A549 (cell line): ENCODE data around the gene METTL21C. TPM values are rescaled to one million over a fixed set of nuclear protein-coding genes. Genes with fewer than 3 reads are reported as not detected.

ENCODE experiments used
- ATAC-seq, 2 experiments: fragments of 200-7000 bp in 1 of 2; fragments of >200 bp in 1 of 2; cut with Nextera tagmentation in 1 of 2; cut with Tn5 transposase in 1 of 2; 3 replicates each; pipeline versions ENCODE4 v1.8.0 to v1.9.1; 2018 to 2020; ENCODE audit warnings: mild to moderate bottlenecking in 1 of 2, moderate library complexity in 1 of 2
- CTCF ChIA-PET: fragments of 300-600 bp; sonication (Branson Sonifier 250); formaldehyde crosslinking; extraction: SDS; loops from one replicate; lab custom pipeline; 2021; ENCODE audit warnings: antibody characterized with exemption, inconsistent platforms; lab: Yijun Ruan, JAX
- POLR2A ChIA-PET: fragments of 350-600 bp; formaldehyde crosslinking; extraction: SDS; loops from one replicate; lab custom pipeline; 2021; ENCODE audit warnings: antibody characterized with exemption, inconsistent platforms; lab: Yijun Ruan, JAX
- DNase-seq, 2 experiments: peaks; one replicate each; pipeline versions ENCODE4 v3.0.0 to v3.0.0-alpha.2; 2011 to 2016; ENCODE audit warnings: low read depth in 1 of 2, low spot score in 1 of 2
- FAIRE-seq: peaks from 2 replicates; lab custom pipeline; 2011; peaks lifted over from hg19 to GRCh38; lab: Jason Lieb, UNC
- H3K27ac ChIP-seq, 2 experiments: fragments of >200 bp; sonication (Bioruptor Twin); formaldehyde crosslinking; 3 replicates each; pipeline ENCODE4 v1.5.1; 2016 to 2017
- H3K4me1 ChIP-seq: fragments of >200 bp; sonication (Bioruptor Twin); formaldehyde crosslinking; 3 replicates; pipeline ENCODE4 v1.6.1; 2016
- H3K4me2 ChIP-seq: fragments of >200 bp; sonication (Bioruptor Twin); formaldehyde crosslinking; 3 replicates; pipeline ENCODE4 v1.6.1; 2016
- H3K4me3 ChIP-seq: fragments of >200 bp; sonication (Bioruptor Twin); formaldehyde crosslinking; 3 replicates; pipeline ENCODE4 v1.5.1; 2016
- H3K9me3 ChIP-seq: fragments of >200 bp; sonication (Bioruptor Twin); formaldehyde crosslinking; 3 replicates; pipeline ENCODE4 v1.6.1; 2016
- ATOH8 ChIP-seq: fragments of 250-450 bp; sonication (Bioruptor Pico); IDR thresholded peaks from 2 replicates; pipeline ENCODE4 v1.5.0; 2020; ENCODE audit warnings: low read depth, mild to moderate bottlenecking, moderate library complexity
- CBX2 ChIP-seq: fragments of 200-600 bp; sonication (generic); IDR thresholded peaks from 2 replicates; pipeline ENCODE4 v1.6.1; 2016; ENCODE audit warnings: low read depth, mild to moderate bottlenecking, borderline replicate concordance
- CHD4 ChIP-seq: fragments of 200-600 bp; sonication (generic); IDR thresholded peaks from 2 replicates; pipeline ENCODE4 v1.6.1; 2016; ENCODE audit warnings: antibody characterized with exemption, mild to moderate bottlenecking, borderline replicate concordance
- EHF ChIP-seq: fragments of 250-450 bp; sonication (Bioruptor Pico); IDR thresholded peaks from 2 replicates; pipeline ENCODE4 v1.5.0; 2020; ENCODE audit warnings: mild to moderate bottlenecking
- EP300 ChIP-seq, 2 experiments: fragments of >200 bp; sonication (Bioruptor Twin); formaldehyde crosslinking; IDR thresholded peaks; 2 replicates in 1 of 2; 3 replicates in 1 of 2; pipeline ENCODE4 v1.6.1; 2016 to 2017
- FOSB ChIP-seq: fragments of 250-450 bp; sonication (Bioruptor Pico); IDR thresholded peaks from 2 replicates; pipeline ENCODE4 v1.5.0; 2020; ENCODE audit warnings: mild to moderate bottlenecking, moderate library complexity
- FOXS1 ChIP-seq: fragments of 250-450 bp; sonication (Bioruptor Pico); IDR thresholded peaks from 2 replicates; pipeline ENCODE4 v1.5.0; 2020; ENCODE audit warnings: mild to moderate bottlenecking, moderate library complexity
- HDAC2 ChIP-seq: fragments of 200-600 bp; sonication (generic); IDR thresholded peaks from 2 replicates; pipeline ENCODE4 v1.6.1; 2016
- HEYL ChIP-seq: fragments of 250-450 bp; sonication (Bioruptor Pico); IDR thresholded peaks from 2 replicates; pipeline ENCODE4 v1.8.0; 2021; ENCODE audit warnings: mild to moderate bottlenecking, moderate library complexity
- HOXA7 ChIP-seq: fragments of 250-450 bp; sonication (Bioruptor Pico); IDR thresholded peaks from 2 replicates; pipeline ENCODE4 v1.5.0; 2020; ENCODE audit warnings: mild to moderate bottlenecking, moderate library complexity
- HOXB13 ChIP-seq: fragments of 250-450 bp; sonication (Bioruptor Pico); IDR thresholded peaks from 2 replicates; pipeline ENCODE4 v1.5.0; 2020; ENCODE audit warnings: low read depth, mild to moderate bottlenecking, moderate library complexity
- HOXB5 ChIP-seq: fragments of 250-450 bp; sonication (Bioruptor Pico); IDR thresholded peaks from 2 replicates; pipeline ENCODE4 v1.5.0; 2020; ENCODE audit warnings: mild to moderate bottlenecking, moderate library complexity
- JUN ChIP-seq, 2 experiments: fragments of >200 bp; sonication (Bioruptor Twin); formaldehyde crosslinking; IDR thresholded peaks; 2 replicates in 1 of 2; 3 replicates in 1 of 2; pipeline ENCODE4 v1.6.1; 2016 to 2017
- JUNB ChIP-seq: fragments of >200 bp; sonication (Bioruptor Twin); formaldehyde crosslinking; IDR thresholded peaks from 2 replicates; pipeline ENCODE4 v1.6.1; 2016
- KDM5A ChIP-seq: fragments of 200-600 bp; sonication (generic); IDR thresholded peaks from 2 replicates; pipeline ENCODE4 v1.6.1; 2016; ENCODE audit warnings: antibody characterized with exemption, mild to moderate bottlenecking
- MAFK ChIP-seq: fragments of 450-650 bp; IDR thresholded peaks from 2 replicates; pipeline ENCODE4 v1.6.1; 2014; ENCODE audit not compliant: partially characterized antibody
- MYC ChIP-seq: IDR thresholded peaks from 2 replicates; pipeline ENCODE4 v1.6.1; 2012; ENCODE audit warnings: mild to moderate bottlenecking, inconsistent platforms, low read length, improper control_type of control experiment, borderline replicate concordance
- NFE2L2 ChIP-seq: fragments of 150-350 bp; conservative IDR thresholded peaks from 2 replicates; pipeline ENCODE4 v1.6.1; 2014; ENCODE audit warnings: low read length
- PHF8 ChIP-seq: fragments of 200-600 bp; sonication (generic); IDR thresholded peaks from 2 replicates; pipeline ENCODE4 v1.6.1; 2016; ENCODE audit warnings: low read depth, mild to moderate bottlenecking, antibody characterized with exemption, moderate library complexity, borderline replicate concordance
- RCOR1 ChIP-seq: fragments of 150-350 bp; IDR thresholded peaks from 2 replicates; pipeline ENCODE4 v1.6.1; 2014; ENCODE audit warnings: antibody characterized with exemption, low read length, low read depth
- RFX5 ChIP-seq: fragments of 450-650 bp; IDR thresholded peaks from 2 replicates; pipeline ENCODE4 v1.7.1; 2014; ENCODE audit warnings: antibody characterized with exemption, mild to moderate bottlenecking, moderate library complexity
- RNF2 ChIP-seq: fragments of 200-600 bp; sonication (generic); IDR thresholded peaks from 2 replicates; pipeline ENCODE4 v1.6.1; 2016; ENCODE audit warnings: low read depth, mild to moderate bottlenecking, antibody characterized with exemption, moderate library complexity, borderline replicate concordance
- SMC3 ChIP-seq: fragments of >200 bp; sonication (Bioruptor Twin); formaldehyde crosslinking; IDR thresholded peaks from 3 replicates; pipeline ENCODE4 v1.6.1; 2018; ENCODE audit warnings: inconsistent platforms
- TFCP2L1 ChIP-seq: fragments of 250-450 bp; sonication (Bioruptor Pico); IDR thresholded peaks from 2 replicates; pipeline ENCODE4 v1.5.0; 2021; ENCODE audit warnings: mild to moderate bottlenecking
- ZFP36 ChIP-seq: fragments of 450-650 bp; IDR thresholded peaks from 2 replicates; pipeline ENCODE4 v1.6.1; 2014; ENCODE audit warnings: borderline replicate concordance; ENCODE audit not compliant: partially characterized antibody
- ZSCAN20 ChIP-seq: fragments of 250-450 bp; sonication (Bioruptor Pico); IDR thresholded peaks from 2 replicates; pipeline ENCODE4 v1.8.0; 2022; ENCODE audit warnings: mild to moderate bottlenecking, moderate library complexity
- WGBS: methylation state at CpG from one replicate; pipeline ENCODE4 v1.1.6; 2017; ENCODE audit errors: missing lambda C conversion rate; 5-methylcytosine and 5-hydroxymethylcytosine counted together
- polyA plus RNA-seq, 4 experiments: library from polyadenylated mRNA; depleted of rRNA in 3 of 4; stranded (reverse); fragments of >200 nt; fragmentation: RNase III in 1 of 4; extraction: RNeasy Plus Mini Kit Qiagen cat#74134 plus additional on column Dnase treatment in 1 of 4; gene quantifications; 2 replicates in 3 of 4; 3 replicates in 1 of 4; pipeline ENCODE4 v1.2.3, GENCODE V29; 2011 to 2017
- TF ChIP-seq, protein P1 (sequence below): IDR thresholded peaks from 2 replicates; pipeline ENCODE4 v1.6.1; 2012

METTL21C gene
- polyA plus RNA-seq, 2 of the 4 experiments (the other 2 are of a cell fraction) = not detected

DNA sequence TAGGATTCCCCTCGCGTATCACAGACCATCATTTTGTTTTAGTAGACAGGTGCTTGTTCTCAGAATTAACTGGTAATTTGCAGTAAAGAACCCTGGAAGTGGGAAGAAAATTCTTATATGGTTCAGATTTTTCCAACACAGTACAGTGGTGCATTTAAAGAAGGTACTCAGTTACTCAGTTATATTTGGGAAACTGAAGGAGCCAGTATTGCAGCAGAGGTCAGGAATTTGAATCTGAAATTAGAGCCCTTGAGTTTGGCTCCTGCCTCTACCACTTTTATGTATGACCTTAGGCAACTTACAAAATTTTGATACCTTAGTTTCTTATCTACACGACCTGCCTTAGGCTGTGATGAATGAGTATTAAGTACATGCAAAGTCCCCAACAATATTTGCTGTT is 19.7 kb downstream of the METTL21C start:
- DNase-seq (no peak), FAIRE-seq (no peak), ATAC-seq (no peak)
- Histone ChIP-seq H3K9me3 (no peaks in the 10 kb centered on the region), H3K4me3 (no peak overlapping the region), H3K4me2 (no peak overlapping the region), H3K27ac (no peak overlapping the region), H3K4me1 (no peaks in the 10 kb centered on the region)
- ChIA-PET POLR2A (no interaction called here), CTCF (no interaction called here)
- TF ChIP-seq, protein P1, sequence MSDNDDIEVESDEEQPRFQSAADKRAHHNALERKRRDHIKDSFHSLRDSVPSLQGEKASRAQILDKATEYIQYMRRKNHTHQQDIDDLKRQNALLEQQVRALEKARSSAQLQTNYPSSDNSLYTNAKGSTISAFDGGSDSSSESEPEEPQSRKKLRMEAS = no peak
- TF ChIP-seq HOXB13 (CRISPR knock-in tag) = no peak
- no peak for TF ChIP-seq TFCP2L1
- TF ChIP-seq CBX2 = no peak
- no peak for TF ChIP-seq FOXS1 (CRISPR knock-in tag)
- TF ChIP-seq ZSCAN20 = no peak
- no peak for TF ChIP-seq EHF
- TF ChIP-seq ZFP36 = no peak
- TF ChIP-seq NFE2L2 = no peak
- TF ChIP-seq RFX5 = no peak
- no peak for TF ChIP-seq RNF2
- no peak for TF ChIP-seq JUNB
- TF ChIP-seq MAFK = no peak
- TF ChIP-seq JUN (IDR thresholded peaks at IDR 0.05) = no peak
- TF ChIP-seq FOSB (CRISPR knock-in tag) = no peak
- no peak for TF ChIP-seq HOXA7 (CRISPR knock-in tag)
- 69% methylated on average over 3 of the region's 3 CpGs for WGBS

GRCh38 chr13:102670130-102670529 is 24.7 kb downstream of the METTL21C start:
- TF ChIP-seq RNF2 (no peak), PHF8 (no peak), HOXB5 (CRISPR knock-in tag) (no peak), HEYL (CRISPR knock-in tag) (no peak), MYC (no peak)
- POLR2A ChIA-PET = no interaction called here
- Histone ChIP-seq H3K4me3 (no peak overlapping the region), H3K4me1 (no peaks in the 10 kb centered on the region), H3K27ac (no peak overlapping the region), H3K4me2 (no peak overlapping the region), H3K9me3 (no peaks in the 10 kb centered on the region)
- CTCF ChIA-PET = no interaction called here
- 73% methylated on average over 5 of the region's 5 CpGs for WGBS
- no peak for ATAC-seq
- FAIRE-seq = no peak
- DNase-seq = no peak

GRCh38 chr13:102667911-102668310 is 26.9 kb downstream of the METTL21C start:
- POLR2A ChIA-PET = no interaction called here
- DNase-seq (no peak), FAIRE-seq (no peak)
- no peaks in the 10 kb centered on the region for H3K4me1 ChIP-seq
- no peak overlapping the region for H3K4me2 ChIP-seq
- no peak for TF ChIP-seq HOXA7 (CRISPR knock-in tag)
- TF ChIP-seq, all 56 proteins: peak for 0
- no peak for ATAC-seq
- WGBS = 95% methylated on average over 4 of the region's 4 CpGs
- Histone ChIP-seq H3K4me3 (no peak overlapping the region), H3K9me3 (no peaks in the 10 kb centered on the region), H3K27ac (no peak overlapping the region)
- CTCF ChIA-PET = interaction anchor here (1.0 kb wide), 1 partner anchor 132 kb away, joined by 3 read pairs; no protein-coding TSS in a partner anchor

DNA sequence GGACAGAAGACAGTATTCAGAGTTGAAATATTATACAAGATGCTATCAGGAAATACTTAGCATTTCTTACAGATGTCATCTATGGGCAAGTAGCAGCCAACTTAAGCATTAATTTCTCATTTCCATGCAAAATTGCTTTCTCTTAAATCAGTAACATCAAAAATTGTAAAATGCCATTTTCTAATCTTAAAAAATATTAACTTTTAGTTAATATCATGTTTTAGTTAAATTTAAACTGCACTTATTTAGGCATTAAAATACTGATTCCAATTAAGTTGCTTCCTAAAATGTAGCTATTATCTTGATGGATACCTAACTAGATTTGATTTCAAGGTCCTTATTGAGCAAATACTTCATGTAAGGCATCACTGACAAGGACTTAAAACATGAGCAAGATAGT is 27.8 kb downstream of the METTL21C start:
- Histone ChIP-seq H3K9me3 (no peaks in the 10 kb centered on the region), H3K4me3 (no peak overlapping the region), H3K4me1 (no peaks in the 10 kb centered on the region), H3K27ac (no peak overlapping the region)
- ChIA-PET POLR2A (interaction anchor here (1.2 kb wide), 1 partner anchor 24 kb away, joined by 12 read pairs; no protein-coding TSS in a partner anchor), CTCF (no interaction called here)
- FAIRE-seq (no peak), ATAC-seq (no peak), DNase-seq (no peak)
- TF ChIP-seq SMC3 = no peak
- no peak for TF ChIP-seq PHF8
- TF ChIP-seq MYC = no peak
- TF ChIP-seq EP300 (IDR thresholded peaks at IDR 0.05) = no peak
- TF ChIP-seq HOXA7 (CRISPR knock-in tag) = no peak
- TF ChIP-seq ATOH8 (CRISPR knock-in tag) = no peak
- no peak for TF ChIP-seq HDAC2
- TF ChIP-seq MAFK = no peak
- TF ChIP-seq KDM5A = no peak
- no peak for TF ChIP-seq FOSB (CRISPR knock-in tag)
- TF ChIP-seq CHD4 = no peak
- TF ChIP-seq RCOR1 = no peak
- TF ChIP-seq, all 56 proteins: peak for 0
- H3K4me2 ChIP-seq = no peak overlapping the region
